ENCODE data around the gene ZNF22. TPM values are rescaled to one million over a fixed set of nuclear protein-coding genes. Genes with fewer than 3 reads are reported as not detected.
A peak's percentile ranks its signal among the peaks of the same experiment; 100 is the strongest.

ZNF22 gene
- total and polyA plus RNA-seq, 2 of the 8 experiments (the other 6 are each of a cell fraction or from before 2014, with no cell fraction given), result 18.2 to 45.2 TPM

DNA sequence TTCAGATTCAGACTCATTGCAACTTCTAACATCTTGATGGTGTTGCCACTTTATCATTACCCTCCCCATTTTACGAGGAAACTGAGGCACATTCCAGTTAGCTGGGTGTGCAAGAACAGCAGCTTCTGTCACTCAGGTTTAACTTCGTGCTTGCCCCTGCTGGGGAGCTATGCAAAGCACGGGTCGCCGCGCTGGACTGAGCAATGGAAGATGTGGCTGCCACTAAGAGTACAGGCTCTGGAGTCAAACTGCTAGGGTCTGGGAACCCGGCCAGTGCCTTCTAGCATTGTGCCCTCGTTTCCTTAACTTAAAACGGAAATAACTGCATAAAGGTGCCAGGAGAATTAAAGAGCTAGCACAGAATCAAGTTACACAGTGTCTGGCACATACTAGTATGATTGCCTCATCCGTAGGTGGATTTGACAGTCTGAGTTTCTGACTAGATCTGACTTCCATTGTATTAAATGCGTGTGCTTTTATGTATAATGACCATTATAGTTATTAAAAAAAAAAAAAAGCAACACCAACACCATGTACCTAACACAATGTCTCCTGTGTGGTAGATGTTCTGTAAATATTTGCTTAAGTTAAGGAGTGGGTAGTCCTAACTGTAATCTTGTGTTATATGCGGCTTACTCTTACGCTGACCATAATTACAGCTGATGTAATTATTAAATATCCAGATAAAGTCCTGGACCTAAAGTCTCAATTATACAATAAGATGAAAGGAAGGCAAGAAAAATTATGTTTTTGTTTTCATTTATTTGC lies 842 bp downstream of the ZNF22 start:
- TF ChIP-seq RBBP5 (IDR thresholded peaks at IDR 0.05; ENCODE audit: borderline replicate concordance, low read depth, low read length) (no peak), POU5F1 (IDR thresholded peaks at IDR 0.05; ENCODE audit: low read depth, low read length) (no peak), RAD21 (IDR thresholded peaks at IDR 0.05 in 1 of 2, conservative IDR thresholded peaks at IDR 0.05 in 1 of 2; ENCODE audit: low read depth in 2 of 2, low read length in 2 of 2) (no peak), SAP30 (IDR thresholded peaks at IDR 0.05; ENCODE audit: insufficient read depth, insufficient replicate concordance, low read length) (peak; percentile 29)
- TF ChIP-seq, protein P1, sequence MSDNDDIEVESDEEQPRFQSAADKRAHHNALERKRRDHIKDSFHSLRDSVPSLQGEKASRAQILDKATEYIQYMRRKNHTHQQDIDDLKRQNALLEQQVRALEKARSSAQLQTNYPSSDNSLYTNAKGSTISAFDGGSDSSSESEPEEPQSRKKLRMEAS (IDR thresholded peaks at IDR 0.05), result peak; percentile 40; the same call in 1 of the 2 replicates
- Histone ChIP-seq H4K5ac (ENCODE audit: insufficient read length, low read depth, low read length) (no peak overlapping the region), H4K20me1 (replicated peaks in 1 of 2; ENCODE audit: control insufficient read depth in 1 of 2, insufficient read depth in 2 of 2, low read length in 2 of 2) (peaks cover 0 to 7% of the 10 kb centered on the region in 2 experiments), H4K8ac (ENCODE audit: extremely low read depth, insufficient read depth, low read length) (peak overlapping the region; percentile 11; the same call in 1 of the 2 replicates), H3K9ac (replicated peaks in 1 of 4; ENCODE audit: extremely low read depth in 1 of 4, low read depth in 3 of 4, low read length in 3 of 4) (peak overlapping the region in 3 of 4 experiments; percentile 69 to 90 (median 80); a peak in 6 of 7 replicates), H2BK5ac (ENCODE audit: low read depth, low read length) (no peak overlapping the region), H3K4ac (replicated peaks; ENCODE audit: insufficient read length, low read depth, low read length) (no peak overlapping the region), H3K27ac (ENCODE audit: low read depth, low read length) (no peak overlapping the region), H3K23ac (ENCODE audit: insufficient read length) (no peak overlapping the region), H3K4me1 (replicated peaks in 1 of 4; ENCODE audit: control insufficient read depth in 3 of 4, insufficient read depth in 4 of 4, low read length in 3 of 4) (peaks cover 2 to 6% (median 4%) of the 10 kb centered on the region in 4 experiments; a peak in 4 of 7 replicates), H2BK12ac (ENCODE audit: low read depth, low read length) (no peak overlapping the region), H3K56ac (replicated peaks; ENCODE audit: insufficient read length, low read depth, low read length) (no peak overlapping the region), H4K91ac (replicated peaks; ENCODE audit: insufficient read length, low read length) (peak overlapping the region; percentile 69), H3K79me1 (ENCODE audit: low read depth, low read length) (no peaks in the 10 kb centered on the region; the same call in 1 of the 2 replicates), H3K9me3 (ENCODE audit: insufficient read depth in 2 of 2, low read depth in 1 of 2, low read length in 1 of 2) (no peaks in the 10 kb centered on the region), H2BK20ac (ENCODE audit: low read length) (no peak overlapping the region), H3K23me2 (ENCODE audit: low read depth, low read length) (peaks cover 5% of the 10 kb centered on the region), H3K79me2 (ENCODE audit: control insufficient read depth in 1 of 2, insufficient read depth in 2 of 2, low read length in 2 of 2) (peaks cover 0 to 20% of the 10 kb centered on the region in 2 experiments; a peak in 3 of 4 replicates), H3K27me3 (replicated peaks in 1 of 4; ENCODE audit: control insufficient read depth in 3 of 4, extremely low read depth in 1 of 4, insufficient read depth in 3 of 4, low read length in 3 of 4) (peaks cover 0 to 4% (median 4%) of the 10 kb centered on the region in 4 experiments; a peak in 4 of 7 replicates), H2AK5ac (ENCODE audit: low read depth, low read length) (no peak overlapping the region), H2BK120ac (replicated peaks; ENCODE audit: low read depth, low read length) (no peak overlapping the region), H3K4me2 (ENCODE audit: insufficient read depth in 1 of 2, low read depth in 2 of 2, low read length in 2 of 2) (peak overlapping the region; percentile 69 to 99), H3K18ac (ENCODE audit: extremely low read depth, low read length) (peak overlapping the region; percentile 91), H2BK15ac (ENCODE audit: low read length) (no peak overlapping the region), H3K36me3 (ENCODE audit: control insufficient read depth in 2 of 4, insufficient read depth in 4 of 4, low read length in 3 of 4) (peaks cover 2 to 18% (median 11%) of the 10 kb centered on the region in 4 experiments; a peak in 7 of 8 replicates), H2AFZ (ENCODE audit: low read length) (no peak overlapping the region), H3K4me3 (ENCODE audit: extremely low read depth in 1 of 4, insufficient read depth in 2 of 4, low read depth in 3 of 4, low read length in 4 of 4) (peak overlapping the region; percentile 50 to 95 (median 64)), H3K14ac (ENCODE audit: insufficient read length) (no peak overlapping the region)
- DNase-seq (ENCODE audit: low read depth in 1 of 2, low spot score in 2 of 2), result no peak
- ChIA-PET POLR2A (ENCODE audit: partially characterized antibody) (interaction anchor here (0.5 to 3.2 kb wide), 5 partner anchors 11 to 668 kb away, joined by 3 to 23 read pairs (median 4); partner anchors contain the start of gene DEPP1), CTCF (ENCODE audit: partially characterized antibody) (interaction anchor here (1.5 to 2.2 kb wide), 3 partner anchors 11 to 247 kb away, joined by 3 to 10 read pairs (median 5); no protein-coding TSS in a partner anchor)
- WGBS, 2 experiments (ENCODE audit: extremely low coverage in 1 of 2, insufficient coverage in 1 of 2, insufficient read length in 1 of 2, insufficient replicate concordance in 2 of 2, low coverage in 1 of 2, low lambda C conversion rate in 2 of 2, missing lambda C conversion rate in 1 of 2), result 40% methylated on average over 13 of the region's 13 CpGs; no CpG with 5 or more reads in 1 of the 2 experiments
- no peak for FAIRE-seq
